HG03135 (cell line): ENCODE results near the gene MGAT5.

Experiments
- ATAC-seq: cut with Tn5 transposase; IDR thresholded peaks from one replicate; pipeline ENCODE4 v1.9.1; 2021; ENCODE audit warnings: mild to moderate bottlenecking, moderate library complexity; ENCODE audit not compliant: unreplicated experiment

Gene MGAT5

GRCh38 chr2:134386310-134386709 is 132.4 kb downstream of the MGAT5 start:
- no peak for ATAC-seq

- ATAC-seq = no peak
Observed at GRCh38 chr2:134389381-134389780, 135.5 kb downstream of the MGAT5 start.

- peak; percentile 82 for ATAC-seq
Observed at GRCh38 chr2:134391751-134392160, 137.9 kb downstream of the MGAT5 start.

GRCh38 chr2:134392442-134393074 is 138.7 kb downstream of the MGAT5 start:
- no peak for ATAC-seq

GRCh38 chr2:134393075-134393461 is 139.2 kb downstream of the MGAT5 start:
- no peak for ATAC-seq

- no peak for ATAC-seq
Observed at GRCh38 chr2:134395779-134396178, 141.9 kb downstream of the MGAT5 start.

- ATAC-seq = no peak
Observed at GRCh38 chr2:134396493-134396892, 142.6 kb downstream of the MGAT5 start.

- no peak for ATAC-seq
Observed at GRCh38 chr2:134397146-134397896, 143.4 kb downstream of the MGAT5 start.

- no peak for ATAC-seq
Observed at GRCh38 chr2:134398300-134398699, 144.4 kb downstream of the MGAT5 start.

GRCh38 chr2:134399096-134399495 is 145.2 kb downstream of the MGAT5 start:
- ATAC-seq = no peak

- no peak for ATAC-seq
Observed at GRCh38 chr2:134401081-134401497, 147.2 kb downstream of the MGAT5 start.

GRCh38 chr2:134401789-134402188 is 147.9 kb downstream of the MGAT5 start:
- no peak for ATAC-seq

GRCh38 chr2:134402410-134402809 is 148.5 kb downstream of the MGAT5 start:
- ATAC-seq = no peak

GRCh38 chr2:134405611-134406081 is 151.8 kb downstream of the MGAT5 start:
- no peak for ATAC-seq

- ATAC-seq = no peak
Observed at GRCh38 chr2:134406311-134406710, 152.4 kb downstream of the MGAT5 start.

GRCh38 chr2:134406736-134407135 is 152.9 kb downstream of the MGAT5 start:
- no peak for ATAC-seq

- no peak for ATAC-seq
Observed at GRCh38 chr2:134407154-134407890, 153.4 kb downstream of the MGAT5 start.

- no peak for ATAC-seq
Observed at GRCh38 chr2:134408386-134408785, 154.5 kb downstream of the MGAT5 start.

GRCh38 chr2:134408791-134409190 is 154.9 kb downstream of the MGAT5 start:
- ATAC-seq = no peak

GRCh38 chr2:134410006-134410405 is 156.1 kb downstream of the MGAT5 start:
- ATAC-seq = no peak

GRCh38 chr2:134410831-134411231 is 157.0 kb downstream of the MGAT5 start:
- ATAC-seq = no peak
